Activated CD4-positive, alpha-beta T cell treated with anti-CD3 and anti-CD28 coated beads, Interleukin-2, amount 50 U/mL, for 24 hours (primary cell): Measurements from ENCODE around the gene ZNF627.
"Not testable (repeated sequence)": the region's sequence is repeated elsewhere in the genome, so short reads cannot be mapped to it uniquely, and the experiment has no call there.

ENCODE experiments used
- DNase-seq, 2 donors: peaks; one replicate each; pipeline ENCODE4 v3.0.0-alpha.2; 2020; ENCODE audit warnings: low read depth in 1 of 2, low spot score in 1 of 2

The ZNF627 gene

DNA sequence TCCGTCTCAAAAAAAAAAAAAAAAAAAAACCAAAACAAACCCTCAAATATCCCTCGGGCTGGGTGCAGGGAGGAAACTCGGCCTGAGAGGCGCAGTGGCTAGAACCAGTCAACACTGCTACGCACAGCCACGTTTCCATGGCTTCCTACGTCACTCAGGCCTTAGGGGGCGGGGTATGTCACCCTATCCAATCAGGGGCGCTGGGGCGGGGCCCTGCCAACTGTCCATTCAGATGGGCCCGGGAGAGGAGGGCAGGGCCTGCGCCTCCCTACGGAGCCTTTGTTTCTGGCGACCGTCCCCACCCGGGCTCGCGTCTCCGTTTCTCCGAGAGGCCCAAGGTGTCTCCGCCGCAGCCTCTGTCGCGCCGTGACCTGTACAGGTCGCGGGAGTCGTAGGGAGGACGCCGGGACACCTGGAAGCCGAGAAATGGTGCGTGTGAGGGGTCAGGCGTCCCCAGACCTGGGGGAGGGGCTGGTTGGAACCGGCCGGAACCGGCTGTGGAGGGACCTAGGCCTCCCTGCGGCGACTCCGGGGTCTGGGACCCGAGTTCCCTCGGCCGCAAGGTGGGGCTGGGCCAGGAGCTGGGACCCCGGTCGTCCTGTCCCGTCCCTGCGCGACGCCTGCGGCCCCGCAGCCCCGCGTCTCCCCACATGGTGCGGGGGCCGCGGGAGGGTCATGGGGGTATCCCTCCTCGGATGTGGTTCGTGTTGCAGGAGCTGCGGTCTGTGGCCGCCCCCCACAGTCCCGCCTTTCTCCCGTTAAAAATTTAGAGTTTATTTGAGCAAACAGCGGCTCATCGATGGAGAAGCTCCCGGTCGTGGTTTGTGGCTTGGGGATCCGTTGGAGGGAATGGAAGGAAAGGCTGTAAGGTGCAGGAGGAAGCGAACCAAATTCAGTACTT, at the start of gene ZNF627:
Gene ZNF627 (plus strand): TSS at position 282 of the 901 bp plus-strand sequence. CDS start 145 bp downstream, at position 427.
- peak; percentile 87 to 97 for DNase-seq

DNA sequence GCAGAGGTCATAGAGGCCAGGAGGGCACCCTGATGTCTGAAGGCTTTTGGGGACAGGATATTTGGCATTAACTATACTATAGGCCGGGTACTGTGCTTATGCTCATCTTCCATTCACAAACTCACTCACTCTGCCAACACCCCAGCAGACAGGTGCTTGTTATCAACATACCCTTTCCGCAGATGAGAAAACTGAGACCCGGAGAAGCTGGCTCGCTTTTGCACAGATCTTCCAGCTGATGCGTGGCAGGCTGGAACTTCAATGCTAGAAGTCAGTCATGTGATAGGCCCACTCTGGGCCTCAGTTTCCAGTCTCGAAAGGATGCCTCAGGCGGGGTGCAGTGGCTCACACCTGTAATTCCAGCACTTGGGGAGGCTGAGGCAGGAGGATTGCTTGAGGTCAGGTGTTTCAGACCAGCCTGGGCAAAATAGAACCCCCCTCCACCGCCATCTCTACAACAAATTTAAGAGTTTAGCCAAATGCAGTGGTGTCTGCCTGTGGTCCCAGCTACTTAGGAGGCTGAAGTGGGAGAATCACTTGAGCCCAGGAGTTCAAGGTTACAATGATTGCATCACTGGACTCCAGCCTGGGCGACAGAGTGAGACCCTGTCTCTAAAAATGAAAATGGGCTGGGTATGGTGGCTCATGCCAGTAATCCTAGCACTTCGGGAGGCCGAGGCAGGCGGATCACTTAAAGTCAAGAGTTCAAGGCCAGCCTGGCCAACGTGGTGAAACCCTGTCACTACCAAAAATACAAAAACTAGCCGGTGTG, 49.2 kb upstream of the ZNF627 start:
- DNase-seq = no peak

DNA sequence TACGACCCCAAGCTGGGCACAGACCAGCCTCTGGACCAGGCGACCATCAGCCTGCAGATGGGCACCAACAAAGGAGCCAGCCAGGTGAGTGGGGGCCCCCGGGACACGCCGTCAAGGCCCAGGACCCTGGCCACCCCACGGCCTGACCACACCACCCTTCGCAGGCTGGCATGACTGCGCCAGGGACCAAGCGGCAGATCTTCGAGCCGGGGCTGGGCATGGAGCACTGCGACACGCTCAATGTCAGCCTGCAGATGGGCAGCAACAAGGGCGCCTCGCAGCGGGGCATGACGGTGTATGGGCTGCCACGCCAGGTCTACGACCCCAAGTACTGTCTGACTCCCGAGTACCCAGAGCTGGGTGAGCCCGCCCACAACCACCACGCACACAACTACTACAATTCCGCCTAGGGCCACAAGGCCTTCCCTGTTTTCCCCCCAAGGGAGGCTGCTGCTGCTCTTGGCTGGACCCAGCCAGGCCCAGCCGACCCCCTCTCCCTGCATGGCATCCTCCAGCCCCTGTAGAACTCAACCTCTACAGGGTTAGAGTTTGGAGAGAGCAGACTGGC, 47.8 kb upstream of the ZNF627 start:
- no peak for DNase-seq

DNA sequence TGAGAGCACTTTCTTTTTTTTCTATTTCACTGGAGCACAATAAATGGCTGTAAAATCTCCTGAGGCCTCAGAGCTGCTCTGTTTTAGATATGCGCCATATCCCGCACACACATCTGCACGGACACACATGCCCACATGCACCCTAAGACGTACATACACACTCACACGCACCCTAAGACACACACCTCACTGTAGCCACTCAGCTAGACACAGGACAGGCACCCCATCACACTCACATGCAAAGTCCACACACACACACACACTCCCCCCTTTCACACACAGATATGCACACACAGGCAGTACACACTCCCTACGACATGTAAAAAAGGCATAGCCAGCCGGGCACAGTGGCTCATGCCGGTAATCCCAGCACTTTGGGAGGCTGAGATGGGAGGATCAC, 47.0 kb upstream of the ZNF627 start:
- DNase-seq = no peak

- DNase-seq = no peak
These were observed 45.6 kb upstream of the ZNF627 start for GRCh38 chr19:11551603-11552235.

DNA sequence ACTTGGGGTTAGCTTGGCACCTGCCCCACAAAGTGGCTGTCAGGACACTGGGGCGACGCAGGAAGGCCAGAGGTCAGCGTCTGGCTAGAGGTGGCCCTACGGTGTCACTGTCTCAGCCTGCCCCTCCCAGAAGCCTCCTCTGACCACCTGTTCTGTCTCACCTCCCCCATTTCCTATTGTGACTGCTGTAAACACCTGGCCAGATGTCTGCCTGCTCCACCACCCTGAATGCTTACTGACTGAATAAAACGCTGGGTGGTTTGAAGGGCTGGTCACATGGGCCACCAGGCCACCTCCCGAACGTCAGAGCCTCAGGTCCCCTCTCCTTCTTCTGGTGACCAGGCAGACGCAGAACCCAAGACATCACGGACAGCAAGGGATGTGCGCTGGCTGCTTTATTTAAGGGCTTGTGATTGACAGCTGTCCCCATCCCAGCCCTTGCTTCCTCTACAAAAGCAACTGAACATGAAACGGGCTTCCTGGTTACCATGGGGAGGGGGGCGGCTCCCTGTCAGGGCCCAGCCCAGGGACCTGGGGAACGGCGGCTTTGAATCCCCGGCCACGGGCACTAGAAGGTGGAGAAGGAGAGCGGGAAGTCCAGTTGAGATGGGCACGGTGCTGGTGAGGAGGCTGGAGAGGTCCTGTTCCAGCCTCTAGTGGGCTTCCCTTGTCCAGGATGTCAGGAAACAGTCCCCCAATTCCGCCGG, 44.5 kb upstream of the ZNF627 start:
- DNase-seq = no peak

DNA sequence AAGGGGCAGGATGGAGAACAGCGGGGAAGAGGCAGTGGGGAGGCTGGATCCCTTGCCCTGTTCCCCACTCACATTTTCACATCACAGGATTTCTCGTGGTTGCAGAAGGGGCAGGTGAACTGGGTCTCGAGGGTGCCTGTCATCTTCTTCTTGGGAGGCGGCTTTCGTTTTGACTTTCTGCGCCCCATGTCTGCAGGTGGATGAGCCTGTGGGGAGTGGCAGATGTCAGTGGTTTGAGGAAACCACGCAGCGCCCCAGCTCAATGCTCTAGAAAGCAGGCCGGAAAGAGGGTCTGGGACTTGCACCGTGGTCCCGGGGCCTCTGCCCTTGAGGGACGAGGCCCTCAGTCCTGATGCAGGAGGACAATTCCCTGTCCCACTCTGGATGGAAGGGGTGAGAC, 43.1 kb upstream of the ZNF627 start:
- no peak for DNase-seq

GRCh38 chr19:11555246-11555645, 42.0 kb upstream of the ZNF627 start:
- no peak for DNase-seq

GRCh38 chr19:11556634-11557420, 40.5 kb upstream of the ZNF627 start:
- DNase-seq = no peak

DNA sequence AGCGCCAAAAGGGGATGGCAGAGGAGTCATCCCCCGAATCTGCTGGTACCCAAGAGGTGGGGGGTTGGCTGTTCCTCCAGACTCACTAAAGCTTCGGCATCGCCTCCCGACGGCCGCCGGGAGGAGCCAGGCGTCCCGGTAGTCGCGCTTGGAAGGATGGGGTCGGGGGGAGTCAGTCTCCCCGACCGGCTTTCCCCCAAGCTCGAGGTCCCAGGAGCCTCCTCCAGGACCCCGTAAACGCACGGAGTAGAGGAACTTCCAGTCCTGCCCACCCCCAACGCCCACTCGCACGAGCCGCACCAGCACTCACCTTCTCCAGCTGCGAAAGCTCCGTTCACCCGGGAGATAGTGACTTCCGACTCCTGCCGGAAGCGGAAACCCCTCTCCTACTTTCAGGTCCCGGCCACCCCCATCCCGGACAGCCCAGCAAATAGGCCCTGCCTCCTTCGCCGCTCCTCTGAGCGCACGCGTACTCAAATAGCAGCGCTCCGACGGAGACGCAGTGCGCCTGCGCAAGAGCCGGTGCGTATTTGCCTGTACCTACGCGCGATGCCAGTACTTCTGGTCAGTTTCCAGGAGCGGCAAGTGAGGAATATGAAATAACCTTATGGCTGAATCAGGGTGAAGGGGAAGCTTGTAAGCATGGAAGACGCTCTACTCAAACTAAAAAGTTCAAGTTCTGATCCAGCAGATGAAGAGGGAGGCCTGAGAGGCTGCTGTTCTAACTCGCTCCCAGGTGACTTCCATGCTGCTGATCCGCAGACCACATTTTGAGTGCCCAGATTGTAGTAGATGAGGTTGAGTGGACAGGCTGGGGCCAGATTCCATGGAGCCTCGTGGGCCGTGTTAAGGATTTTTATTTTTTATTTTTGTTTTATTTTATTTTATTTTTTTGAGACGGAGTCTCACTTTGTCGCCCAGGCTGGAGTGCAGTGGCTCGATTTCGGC, 38.1 kb upstream of the ZNF627 start, which contains the start of gene ELOF1:
Gene ELOF1 (minus strand): TSS at position 350 of the 948 bp plus-strand sequence. CDS start 4,883 bp downstream, outside the sequence.
- peak; percentile 89 to 97 for DNase-seq

GRCh38 chr19:11560404-11561051, 36.8 kb upstream of the ZNF627 start:
- peak in 1 of 2 donors; percentile 68 for DNase-seq

GRCh38 chr19:11563532-11563931, 33.8 kb upstream of the ZNF627 start:
- DNase-seq = no peak

DNA sequence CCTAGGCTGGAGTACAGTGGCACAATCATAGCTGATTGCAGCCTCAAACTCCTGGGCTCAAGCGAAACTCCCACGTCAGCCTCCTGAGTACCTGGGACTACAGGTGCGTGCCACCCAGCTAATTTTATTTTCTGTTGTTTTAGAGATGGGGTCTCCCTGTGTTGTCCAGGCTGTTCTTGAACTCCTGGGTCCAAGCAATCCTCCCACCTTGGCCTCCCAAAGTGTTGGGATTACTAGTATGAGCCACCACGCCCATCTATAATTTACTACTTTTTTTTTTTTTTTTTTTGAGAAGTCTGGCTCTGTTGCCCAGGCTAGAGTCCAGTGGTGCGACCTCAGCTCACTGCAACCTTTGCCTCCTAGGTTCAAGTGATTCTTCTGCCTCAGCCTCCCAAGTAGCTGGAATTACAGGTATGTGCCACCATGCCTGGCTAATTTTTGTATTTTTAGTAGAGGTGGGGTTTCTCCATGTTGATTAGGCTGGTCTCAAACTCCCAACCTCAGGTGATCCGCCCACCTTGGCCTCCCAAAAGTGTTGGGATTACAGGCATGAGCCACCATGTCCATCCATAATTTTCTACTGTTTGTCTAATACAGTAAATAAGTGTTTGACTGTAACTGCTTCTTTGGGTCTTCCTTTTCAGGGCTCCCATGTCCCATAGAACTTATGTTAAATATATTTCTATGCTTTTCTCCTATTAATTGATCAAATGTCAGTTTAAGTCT, 33.0 kb upstream of the ZNF627 start:
- not testable (repeated sequence) for DNase-seq

DNA sequence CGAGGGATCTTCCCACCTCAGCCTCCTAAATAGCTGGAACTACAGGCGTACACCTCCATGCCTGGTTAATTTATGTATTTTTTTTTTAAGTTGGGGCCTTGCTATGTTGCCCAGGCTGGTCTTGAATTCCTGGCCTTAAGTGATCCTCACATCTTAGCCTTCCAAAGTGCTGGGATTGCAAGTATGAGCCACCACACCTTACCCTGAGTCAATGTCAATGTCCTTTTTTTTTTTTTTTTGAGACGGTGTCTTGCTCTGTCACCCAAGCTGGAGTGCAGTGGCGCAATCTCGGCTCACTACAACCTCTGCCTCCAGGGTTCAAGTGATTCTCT, 31.7 kb upstream of the ZNF627 start:
- DNase-seq = not testable (repeated sequence)

DNA sequence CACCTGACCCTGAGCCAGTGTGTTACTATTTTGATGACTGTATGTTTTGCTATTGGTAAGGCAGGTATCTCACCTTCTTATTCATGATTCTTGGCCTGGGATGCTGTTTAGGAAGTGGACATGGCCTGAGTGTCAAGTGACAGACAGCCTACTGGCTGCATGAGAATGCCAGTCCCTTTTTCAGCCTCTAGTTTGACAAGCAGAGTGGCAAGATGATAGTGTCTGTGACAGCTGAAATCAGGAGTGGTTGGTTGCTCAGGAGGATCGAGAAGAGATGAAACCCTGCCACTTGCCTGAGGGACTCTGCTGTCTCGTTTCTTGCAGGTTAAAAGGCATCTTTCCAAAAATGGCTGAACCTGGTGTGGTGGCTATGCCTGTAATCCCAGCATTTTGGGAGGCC, 31.1 kb upstream of the ZNF627 start:
- no peak for DNase-seq

- no peak for DNase-seq
These were observed 27.2 kb upstream of the ZNF627 start for GRCh38 chr19:11570039-11570462.

DNA sequence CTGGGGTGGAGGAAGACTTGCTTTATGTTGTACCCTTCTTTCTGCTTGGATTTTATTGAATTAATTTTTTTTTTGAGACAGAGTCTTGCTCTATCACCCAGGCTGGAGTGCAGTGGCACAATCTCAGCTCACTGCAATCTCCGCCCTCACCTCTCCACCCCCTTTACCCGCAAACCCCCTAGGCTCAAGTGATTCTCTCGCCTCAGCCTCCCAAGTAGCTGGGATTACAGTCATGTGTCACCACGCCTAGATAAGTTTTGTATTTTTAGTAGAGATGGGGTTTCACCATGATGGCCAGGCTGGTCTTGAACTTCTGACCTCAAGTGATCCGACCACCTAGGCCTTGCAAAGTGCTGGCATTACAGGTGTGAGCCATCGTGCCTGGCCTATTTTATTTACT, 23.9 kb upstream of the ZNF627 start:
- DNase-seq = not testable (repeated sequence)

DNA sequence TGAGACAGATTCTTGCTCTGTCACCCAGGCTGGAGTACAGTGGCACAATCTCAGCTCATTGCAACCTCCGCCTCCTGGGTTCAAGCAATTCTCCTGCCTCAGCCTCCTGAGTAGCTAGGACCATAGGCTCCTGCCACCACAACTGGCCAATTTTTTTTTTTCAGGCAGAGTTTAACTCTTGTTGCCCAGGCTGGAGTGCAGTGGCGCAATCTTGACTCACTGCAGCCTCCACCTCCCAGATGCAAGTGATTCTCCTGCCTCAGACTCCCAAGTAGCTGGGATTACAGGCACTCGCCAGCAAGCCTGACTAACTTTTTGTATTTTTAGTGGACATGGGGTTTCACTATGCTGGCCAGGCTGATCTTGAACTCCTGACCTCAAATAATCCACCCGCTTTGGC, 23.5 kb upstream of the ZNF627 start:
- DNase-seq = not testable (repeated sequence)
